ENCODE data around the gene GUCA2B. TPM values are rescaled to one million over a fixed set of nuclear protein-coding genes. Genes with fewer than 3 reads are reported as not detected.
A peak's percentile ranks its signal among the peaks of the same experiment; 100 is the strongest.

The GUCA2B gene
- total RNA-seq, 1 donor from 2014 or later, result not detected

- Histone ChIP-seq H3K27ac (ENCODE audit: low read depth, low read length) (no peak within 1 kb of the TSS), H2AFZ (ENCODE audit: low read depth, low read length) (no peak within 1 kb of the TSS), H3K27me3 (ENCODE audit: insufficient read depth, low read length) (no peaks in the 10 kb centered on the region), H3K79me2 (ENCODE audit: insufficient read depth, low read length) (no peaks in the 10 kb centered on the region), H3K36me3 (ENCODE audit: insufficient read depth, low read length) (no peaks in the 10 kb centered on the region), H3K4me2 (ENCODE audit: low read length) (no peak within 1 kb of the TSS), H3K9me3 (ENCODE audit: insufficient read depth, low read depth, low read length) (peaks cover 4% of the 10 kb centered on the region), H3K4me3 (ENCODE audit: insufficient read depth, low read depth, low read length) (no peak within 1 kb of the TSS), H3K9ac (ENCODE audit: low read length) (no peak within 1 kb of the TSS), H4K20me1 (ENCODE audit: insufficient read depth, low read length) (no peaks in the 10 kb centered on the region), H3K4me1 (ENCODE audit: insufficient read depth, low read length) (peaks cover 5% of the 10 kb centered on the region)
- Mint-ChIP-seq H3K4me3 (ENCODE audit: unreplicated experiment) (no peak within 1 kb of the TSS), H3K9me3 (ENCODE audit: unreplicated experiment) (peaks cover 12% of the 10 kb centered on the region), H3K4me1 (ENCODE audit: low read depth, unreplicated experiment) (peaks cover 19% of the 10 kb centered on the region), H3K27ac (ENCODE audit: unreplicated experiment) (no peak within 1 kb of the TSS), H3K27me3 (ENCODE audit: low read depth, unreplicated experiment) (peaks cover 8% of the 10 kb centered on the region), H3K36me3 (ENCODE audit: low read depth, unreplicated experiment) (no peaks in the 10 kb centered on the region)
- FAIRE-seq, result no peak
- DNase-seq (ENCODE audit: low read depth), result no peak
- no peak for TF ChIP-seq EZH2 (IDR thresholded peaks at IDR 0.05; ENCODE audit: insufficient read depth, low read length)
- no peak for TF ChIP-seq CTCF (IDR thresholded peaks at IDR 0.05; ENCODE audit: insufficient read depth, low read depth, low read length)
Observed at GRCh38 chr1:42164551-42165420, 11.6 kb downstream of the GUCA2B start, which contains the start of gene GUCA2A. GUCA2A (minus strand) TSS chr1:42164745; CDS start chr1:42164712, 33 bp downstream.

- Mint-ChIP-seq H3K27ac (ENCODE audit: unreplicated experiment) (peak overlapping the region; percentile 15), H3K4me1 (ENCODE audit: low read depth, unreplicated experiment) (peaks cover 25% of the 10 kb centered on the region), H3K27me3 (ENCODE audit: low read depth, unreplicated experiment) (peaks cover 6% of the 10 kb centered on the region), H3K9me3 (ENCODE audit: unreplicated experiment) (peaks cover 11% of the 10 kb centered on the region), H3K36me3 (ENCODE audit: low read depth, unreplicated experiment) (no peaks in the 10 kb centered on the region), H3K4me3 (ENCODE audit: unreplicated experiment) (no peak overlapping the region)
- Histone ChIP-seq H2AFZ (ENCODE audit: low read depth, low read length) (no peak overlapping the region), H3K4me3 (ENCODE audit: insufficient read depth, low read depth, low read length) (no peak overlapping the region), H3K27ac (ENCODE audit: low read depth, low read length) (no peak overlapping the region), H4K20me1 (ENCODE audit: insufficient read depth, low read length) (no peaks in the 10 kb centered on the region), H3K4me2 (ENCODE audit: low read length) (no peak overlapping the region), H3K36me3 (ENCODE audit: insufficient read depth, low read length) (no peaks in the 10 kb centered on the region), H3K9me3 (ENCODE audit: insufficient read depth, low read depth, low read length) (peaks cover 4% of the 10 kb centered on the region), H3K79me2 (ENCODE audit: insufficient read depth, low read length) (no peaks in the 10 kb centered on the region), H3K9ac (ENCODE audit: low read length) (no peak overlapping the region), H3K4me1 (ENCODE audit: insufficient read depth, low read length) (peaks cover 5% of the 10 kb centered on the region), H3K27me3 (ENCODE audit: insufficient read depth, low read length) (no peaks in the 10 kb centered on the region)
- TF ChIP-seq EZH2 (IDR thresholded peaks at IDR 0.05; ENCODE audit: insufficient read depth, low read length), result no peak
- no peak for TF ChIP-seq CTCF (IDR thresholded peaks at IDR 0.05; ENCODE audit: insufficient read depth, low read depth, low read length)
- peak; percentile 38 for DNase-seq (ENCODE audit: low read depth)
- no peak for FAIRE-seq
Observed at GRCh38 chr1:42165511-42166210, 12.5 kb downstream of the GUCA2B start.
